Choroid plexus epithelial cell (primary cell): Measurements from ENCODE around the gene RAD51B.

Source experiments
- DNase-seq: peaks from one replicate; pipeline ENCODE4 v3.0.0-alpha.2; 2010; ENCODE audit warnings: low read depth
- H3K4me3 ChIP-seq: 2 replicates; pipeline ENCODE4 v1.5.1; 2011; ENCODE audit warnings: low read depth, mild to moderate bottlenecking, control low read depth, low read length, moderate library complexity
- CTCF ChIP-seq: conservative IDR thresholded peaks from 2 replicates; pipeline ENCODE4 v1.5.1; 2011; ENCODE audit warnings: low read depth, mild to moderate bottlenecking, control low read depth, inconsistent platforms, low read length, moderate library complexity

RAD51B gene

GRCh38 chr14:68223631-68224030, 404.1 kb downstream of the RAD51B start:
- no peak for TF ChIP-seq CTCF
- DNase-seq = no peak

DNA sequence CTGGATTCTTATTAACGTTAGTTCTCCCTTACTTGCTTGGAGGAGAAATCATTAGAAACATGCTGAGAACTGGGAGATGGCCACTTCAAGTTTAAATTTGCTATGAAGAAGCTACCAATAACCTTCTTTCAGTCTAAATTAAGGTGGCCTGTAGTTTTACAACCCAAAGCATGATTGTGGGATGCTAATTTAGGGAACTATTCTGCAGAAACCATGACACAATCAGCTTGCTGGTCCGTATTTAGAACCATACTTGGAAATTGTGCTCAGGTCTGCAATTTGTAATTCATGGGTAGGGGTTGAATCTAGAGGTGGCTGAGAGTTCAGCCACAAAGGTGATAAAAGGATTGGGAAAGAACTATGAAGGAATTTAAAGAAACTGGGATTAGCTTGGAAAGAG, 405.7 kb downstream of the RAD51B start:
- no peak for DNase-seq
- TF ChIP-seq CTCF = no peak
- H3K4me3 ChIP-seq = no peak overlapping the region

More at GRCh38 chr14:68223631-68224030, 404.1 kb downstream of the RAD51B start:
- no peak overlapping the region for H3K4me3 ChIP-seq

GRCh38 chr14:68226523-68226922, 406.9 kb downstream of the RAD51B start:
- H3K4me3 ChIP-seq = no peak overlapping the region
- no peak for TF ChIP-seq CTCF
- no peak for DNase-seq

- no peak for DNase-seq
Observed at GRCh38 chr14:68228656-68229055, 409.1 kb downstream of the RAD51B start.

DNA sequence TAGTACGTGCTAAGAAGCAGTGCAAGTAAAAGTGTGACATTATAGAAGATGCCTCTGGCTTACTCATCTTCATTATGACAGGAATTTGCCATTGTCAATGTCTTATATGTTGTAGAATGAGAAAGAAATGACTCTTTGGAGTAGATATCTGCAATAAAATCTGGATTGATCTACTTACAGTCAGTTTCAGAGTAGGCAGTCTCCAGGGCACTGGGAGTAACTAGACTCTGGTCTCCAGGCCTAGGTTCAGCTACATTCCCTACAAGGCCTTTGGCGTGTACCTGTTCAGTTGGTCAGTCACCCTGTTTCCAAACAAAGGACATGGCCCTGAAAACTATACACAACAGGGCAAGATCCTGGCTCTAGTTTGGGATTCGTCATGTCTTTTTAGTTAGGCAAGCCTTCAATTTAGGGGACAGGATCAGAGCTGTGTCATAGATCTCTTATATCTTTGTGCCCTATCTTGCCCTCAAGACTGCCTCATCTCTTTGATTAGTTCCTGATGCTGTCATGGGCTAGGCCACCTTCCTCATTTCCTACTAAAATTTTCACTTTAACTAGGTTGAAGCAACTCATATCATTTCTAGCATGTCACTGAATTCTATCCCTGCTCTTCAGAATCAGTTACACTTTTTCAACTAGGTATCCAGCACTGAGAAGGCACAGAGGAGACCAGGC, 410.0 kb downstream of the RAD51B start:
- H3K4me3 ChIP-seq = no peak overlapping the region
- no peak for TF ChIP-seq CTCF
- DNase-seq = no peak

More at GRCh38 chr14:68228656-68229055, 409.1 kb downstream of the RAD51B start:
- no peak for TF ChIP-seq CTCF
- no peak overlapping the region for H3K4me3 ChIP-seq

- DNase-seq = no peak
- TF ChIP-seq CTCF = no peak
- H3K4me3 ChIP-seq = no peak overlapping the region
Observed at GRCh38 chr14:68230202-68230949, 410.8 kb downstream of the RAD51B start.
